ENCODE data around the gene SNED1.

GRCh38 chr2:241031436-241032165 is 33.2 kb downstream of the SNED1 start:
- TF ChIP-seq CTCF (conservative IDR thresholded peaks at IDR 0.05; ENCODE audit: low read length) (no peak), EZH2phosphoT487 (IDR thresholded peaks at IDR 0.05; ENCODE audit: borderline replicate concordance, low read depth, low read length) (no peak)

Measured in OCI-LY7 (cell line).